ENCODE measurements around the gene KIRREL1. TPM values are rescaled to one million over a fixed set of nuclear protein-coding genes. Genes with fewer than 3 reads are reported as not detected.

Gene KIRREL1
- total RNA-seq, 1 experiment from 2014 or later: 45.4 TPM

GRCh38 chr1:157952601-157953000 is 40.8 kb upstream of the KIRREL1 start:
- ChIA-PET CTCF (no interaction called here), POLR2A (no interaction called here)
- no peak overlapping the region for H3K27ac Mint-ChIP-seq (ENCODE audit: unreplicated experiment)
- intact Hi-C loops (cut with micrococcal nuclease; ENCODE audit: unreplicated experiment): no loop called here
- Histone ChIP-seq H3K4me1 (peaks cover 16% of the 10 kb centered on the region), H3K4me3 (ENCODE audit: low read depth, low read length) (no peak overlapping the region), H3K36me3 (ENCODE audit: control insufficient read depth, insufficient read depth, low read length) (no peaks in the 10 kb centered on the region), H3K27me3 (replicated peaks; ENCODE audit: control insufficient read depth, insufficient read depth, low read length) (no peaks in the 10 kb centered on the region), H3K9me3 (no peaks in the 10 kb centered on the region)
- DNase-seq: no peak
- peaks cover 13% of the 10 kb centered on the region for H3K4me1 Mint-ChIP-seq (ENCODE audit: low read depth, unreplicated experiment)
- no peak for TF ChIP-seq CTCF (IDR thresholded peaks at IDR 0.05; ENCODE audit: insufficient read depth in 1 of 2, low read depth in 1 of 2, low read length in 1 of 2, severe bottlenecking in 1 of 2, unreplicated experiment in 1 of 2)
- no TSS peak for BruUV-seq (replicated peaks)
- no peaks in the 10 kb centered on the region for H3K9me3 Mint-ChIP-seq (ENCODE audit: unreplicated experiment)
- H3K4me3 Mint-ChIP-seq (ENCODE audit: unreplicated experiment): no peak overlapping the region
- H3K27me3 Mint-ChIP-seq (ENCODE audit: insufficient read depth, unreplicated experiment): peaks cover 2% of the 10 kb centered on the region
- no peaks in the 10 kb centered on the region for H3K36me3 Mint-ChIP-seq (ENCODE audit: insufficient read depth, unreplicated experiment)

GRCh38 chr1:157955221-157955620 is 38.2 kb upstream of the KIRREL1 start:
- Histone ChIP-seq H3K36me3 (ENCODE audit: control insufficient read depth, insufficient read depth, low read length) (no peaks in the 10 kb centered on the region), H3K27me3 (replicated peaks; ENCODE audit: control insufficient read depth, insufficient read depth, low read length) (no peaks in the 10 kb centered on the region), H3K4me1 (peaks cover 16% of the 10 kb centered on the region), H3K4me3 (ENCODE audit: low read depth, low read length) (no peak overlapping the region), H3K9me3 (no peaks in the 10 kb centered on the region)
- no peaks in the 10 kb centered on the region for H3K9me3 Mint-ChIP-seq (ENCODE audit: unreplicated experiment)
- intact Hi-C loops (cut with micrococcal nuclease; ENCODE audit: unreplicated experiment): no loop called here
- no peak overlapping the region for H3K4me3 Mint-ChIP-seq (ENCODE audit: unreplicated experiment)
- peaks cover 13% of the 10 kb centered on the region for H3K4me1 Mint-ChIP-seq (ENCODE audit: low read depth, unreplicated experiment)
- H3K36me3 Mint-ChIP-seq (ENCODE audit: insufficient read depth, unreplicated experiment): no peaks in the 10 kb centered on the region
- POLR2A ChIA-PET: no interaction called here
- peaks cover 5% of the 10 kb centered on the region for H3K27me3 Mint-ChIP-seq (ENCODE audit: insufficient read depth, unreplicated experiment)
- no peak for TF ChIP-seq CTCF (IDR thresholded peaks at IDR 0.05; ENCODE audit: insufficient read depth in 1 of 2, low read depth in 1 of 2, low read length in 1 of 2, severe bottlenecking in 1 of 2, unreplicated experiment in 1 of 2)
- BruUV-seq (replicated peaks): no TSS peak
- DNase-seq: no peak
- no peak overlapping the region for H3K27ac Mint-ChIP-seq (ENCODE audit: unreplicated experiment)
- CTCF ChIA-PET: no interaction called here

- POLR2A ChIA-PET: no interaction called here
- H3K9me3 Mint-ChIP-seq (ENCODE audit: unreplicated experiment): no peaks in the 10 kb centered on the region
- no TSS peak for BruUV-seq (replicated peaks)
Measured at GRCh38 chr1:157955857-157956256, 37.6 kb upstream of the KIRREL1 start.

More at GRCh38 chr1:157955857-157956256, 37.6 kb upstream of the KIRREL1 start:
- CTCF ChIA-PET: no interaction called here
- DNase-seq: no peak
- no peaks in the 10 kb centered on the region for H3K36me3 ChIP-seq (ENCODE audit: control insufficient read depth, insufficient read depth, low read length)
- no peak for TF ChIP-seq CTCF (IDR thresholded peaks at IDR 0.05; ENCODE audit: insufficient read depth in 1 of 2, low read depth in 1 of 2, low read length in 1 of 2, severe bottlenecking in 1 of 2, unreplicated experiment in 1 of 2)
- H3K9me3 ChIP-seq: no peaks in the 10 kb centered on the region
- no peaks in the 10 kb centered on the region for H3K36me3 Mint-ChIP-seq (ENCODE audit: insufficient read depth, unreplicated experiment)
- no peaks in the 10 kb centered on the region for H3K27me3 ChIP-seq (replicated peaks; ENCODE audit: control insufficient read depth, insufficient read depth, low read length)
- no peak overlapping the region for H3K4me3 ChIP-seq (ENCODE audit: low read depth, low read length)
- H3K27ac Mint-ChIP-seq (ENCODE audit: unreplicated experiment): no peak overlapping the region
- intact Hi-C loops (cut with micrococcal nuclease; ENCODE audit: unreplicated experiment): no loop called here
- peaks cover 5% of the 10 kb centered on the region for H3K27me3 Mint-ChIP-seq (ENCODE audit: insufficient read depth, unreplicated experiment)
- no peak overlapping the region for H3K4me3 Mint-ChIP-seq (ENCODE audit: unreplicated experiment)
- peaks cover 16% of the 10 kb centered on the region for H3K4me1 ChIP-seq
- H3K4me1 Mint-ChIP-seq (ENCODE audit: low read depth, unreplicated experiment): peaks cover 13% of the 10 kb centered on the region
